ENCODE data around the gene MEMO1.
"Not testable (repeated sequence)": the region's sequence is repeated elsewhere in the genome, so short reads cannot be mapped to it uniquely, and the experiment has no call there.

MEMO1 gene

GRCh38 chr2:31956312-31956711 lies 54.5 kb downstream of the MEMO1 start:
- no peak for DNase-seq

GRCh38 chr2:31953095-31953494 lies 57.7 kb downstream of the MEMO1 start:
- DNase-seq: not testable (repeated sequence)

GRCh38 chr2:31950946-31951562 lies 59.8 kb downstream of the MEMO1 start:
- no peak for DNase-seq

- DNase-seq: no peak
These were observed 62.9 kb downstream of the MEMO1 start for GRCh38 chr2:31947871-31948270.

- no peak for DNase-seq
These were observed 64.0 kb downstream of the MEMO1 start for GRCh38 chr2:31946838-31947237.

GRCh38 chr2:31945572-31945935 lies 65.3 kb downstream of the MEMO1 start:
- DNase-seq: no peak

GRCh38 chr2:31944828-31945571 lies 65.8 kb downstream of the MEMO1 start:
- DNase-seq: no peak

DNA sequence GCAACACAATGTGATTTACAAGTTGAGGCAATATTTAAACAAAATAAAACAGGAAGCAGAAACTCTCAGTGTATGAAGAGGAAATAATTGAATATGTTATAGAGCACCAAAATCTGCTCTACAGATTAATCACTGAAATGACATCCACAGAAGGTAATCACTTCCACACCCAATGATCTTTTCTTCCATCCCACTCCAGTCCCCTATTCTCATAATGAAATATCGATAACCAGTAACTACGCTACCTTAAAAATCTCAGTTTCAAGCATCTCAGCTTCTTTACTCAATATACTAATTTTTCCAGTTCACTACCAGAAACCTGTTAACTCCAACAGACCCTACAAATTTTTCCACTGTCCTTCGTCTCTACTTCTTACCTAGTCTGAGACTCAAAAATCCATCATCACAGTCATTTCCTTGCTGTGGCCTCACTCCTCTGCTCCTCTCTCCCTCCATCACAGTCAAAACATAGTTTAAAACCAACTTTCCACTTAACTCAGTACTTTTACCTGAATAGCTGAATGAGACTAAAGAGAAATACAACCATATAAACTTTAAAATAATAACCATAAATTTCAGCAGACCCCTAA lies 67.1 kb downstream of the MEMO1 start:
- no peak for DNase-seq

DNA sequence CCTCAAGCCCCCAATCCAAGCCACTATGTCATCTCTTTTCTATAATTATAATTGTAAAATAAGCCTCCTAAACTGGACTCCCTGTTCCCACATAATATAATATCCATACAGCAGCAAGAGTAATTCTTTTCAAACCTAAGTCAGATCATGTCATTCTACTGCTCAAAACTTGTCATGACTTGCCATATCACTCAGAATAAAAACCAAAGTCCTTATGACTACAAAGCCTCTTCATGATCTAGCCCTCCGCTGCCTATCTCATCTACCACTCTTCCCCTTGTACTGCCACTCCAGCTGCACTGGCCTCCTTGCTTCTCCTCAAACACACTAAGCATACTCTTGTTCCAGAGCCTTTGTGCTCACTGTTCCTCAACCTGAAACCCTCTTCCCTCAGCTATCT lies 69.9 kb downstream of the MEMO1 start:
- DNase-seq: no peak

DNA sequence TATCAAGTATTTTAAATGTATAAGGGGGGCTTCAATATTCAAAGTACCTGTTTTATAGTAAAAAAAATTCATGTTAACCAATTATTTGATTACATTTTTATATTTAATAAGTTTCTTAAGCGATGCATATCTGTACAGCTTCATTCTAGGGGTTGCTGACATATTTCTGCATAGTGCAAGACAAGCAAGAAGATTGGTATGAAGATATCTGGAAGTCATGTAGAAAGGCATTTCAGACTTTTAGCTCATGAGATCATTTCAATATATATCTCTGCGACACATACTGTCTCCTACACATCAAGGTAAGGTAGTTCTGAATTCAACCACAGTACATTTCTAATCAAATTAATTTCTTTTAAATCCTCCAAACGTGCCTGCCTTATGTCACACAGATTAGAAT lies 73.1 kb downstream of the MEMO1 start:
- no peak for DNase-seq

DNA sequence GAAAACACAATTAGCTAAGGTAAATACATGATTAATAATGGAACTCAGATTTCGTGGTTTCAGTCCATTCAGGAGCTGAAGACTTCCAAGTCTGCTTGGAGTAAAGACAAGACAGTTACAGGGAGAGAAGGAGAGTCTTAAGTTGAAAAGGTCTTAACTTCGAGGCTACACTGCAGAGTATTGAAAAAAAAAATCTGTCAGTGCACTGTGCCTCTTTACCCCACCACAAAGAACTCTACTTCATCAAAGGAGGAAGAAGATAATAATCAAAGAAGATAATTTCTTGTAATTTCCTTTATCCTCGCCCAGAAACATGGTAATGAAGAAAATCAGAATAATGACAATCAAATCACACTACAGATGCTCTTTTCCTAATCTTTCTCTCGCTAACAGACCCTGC lies 75.4 kb downstream of the MEMO1 start:
- DNase-seq: no peak

- peak in 1 of 2 experiments; percentile 20 for DNase-seq
These were observed 77.7 kb downstream of the MEMO1 start for GRCh38 chr2:31933066-31933465.

GRCh38 chr2:31932589-31932988 lies 78.2 kb downstream of the MEMO1 start:
- DNase-seq: no peak

DNA sequence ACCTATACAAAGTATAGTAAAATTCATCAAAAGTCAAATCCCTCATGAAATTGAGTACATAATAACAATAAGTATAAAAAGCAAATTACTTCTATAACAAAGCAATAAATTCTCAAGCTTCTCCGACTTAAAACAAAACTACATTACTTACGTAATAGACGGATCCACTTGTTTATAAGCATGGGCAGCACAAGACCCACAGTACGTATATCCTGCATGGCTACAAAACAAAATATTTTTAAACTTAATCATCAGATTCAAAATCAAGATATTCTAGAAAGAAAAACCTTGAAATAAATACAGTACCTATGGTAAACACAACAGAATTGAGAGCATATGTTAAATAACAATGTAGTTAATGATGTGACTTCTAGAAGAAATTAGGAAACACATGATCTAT lies 78.9 kb downstream of the MEMO1 start:
- no peak for DNase-seq

DNA sequence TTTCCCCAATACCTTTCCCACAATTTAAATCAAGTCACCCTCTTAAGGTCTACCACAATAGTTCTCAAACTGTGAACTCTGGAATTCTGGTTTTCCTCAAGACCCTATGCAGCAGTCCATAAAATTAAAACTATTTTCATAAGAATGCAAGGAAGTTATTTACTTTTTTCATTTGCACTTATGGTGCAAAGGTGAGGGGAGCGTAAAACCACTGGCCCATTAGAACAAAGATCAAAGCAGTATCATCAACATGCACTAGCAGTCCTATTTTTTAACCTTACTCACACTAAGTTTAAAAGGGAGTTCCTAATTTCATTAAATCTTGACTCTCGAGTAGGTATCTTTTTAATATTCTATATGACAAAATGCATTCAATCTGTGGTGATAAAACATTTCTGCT lies 85.3 kb downstream of the MEMO1 start:
- DNase-seq: no peak

DNA sequence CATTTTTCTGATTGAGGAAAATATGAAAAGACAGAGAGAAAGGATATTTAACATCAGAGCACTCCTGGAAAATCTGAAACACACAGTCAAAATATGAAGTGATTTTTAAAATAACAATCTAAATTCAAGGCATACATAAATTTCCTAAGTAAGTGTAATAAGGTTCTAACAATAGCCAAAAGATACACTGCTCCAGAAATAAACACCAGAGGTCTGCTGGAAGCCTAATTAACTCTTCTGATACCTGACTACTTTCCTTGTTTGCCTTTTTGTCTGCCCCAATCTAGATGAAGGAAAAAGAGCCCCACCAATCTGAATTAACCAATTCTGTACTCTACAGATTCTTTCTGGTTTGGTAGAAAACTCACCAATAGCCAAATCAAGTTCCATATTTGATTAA lies 87.1 kb downstream of the MEMO1 start:
- DNase-seq: no peak

- DNase-seq: no peak
These were observed 88.0 kb downstream of the MEMO1 start for GRCh38 chr2:31922542-31923408.

- no peak for DNase-seq
These were observed 89.8 kb downstream of the MEMO1 start for GRCh38 chr2:31920962-31921361.

DNA sequence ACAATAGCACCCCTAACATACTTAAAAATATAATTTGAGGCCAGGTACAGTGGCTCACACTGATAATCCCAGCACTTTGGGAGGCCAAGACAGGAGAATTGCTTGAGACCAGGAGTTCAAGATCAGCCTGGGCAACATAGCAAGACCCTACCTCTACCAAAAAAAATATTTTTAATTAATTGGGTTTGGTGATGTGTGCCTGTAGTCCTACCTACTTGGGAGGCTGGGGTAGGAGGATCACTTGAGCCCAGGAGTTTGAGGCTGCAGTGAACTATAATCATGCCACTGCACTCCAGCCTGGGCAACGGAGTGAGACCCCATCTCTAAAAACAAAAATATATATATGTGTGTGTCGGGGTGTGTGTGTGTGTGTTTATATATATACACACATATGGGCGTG lies 91.3 kb downstream of the MEMO1 start:
- no peak for DNase-seq

DNA sequence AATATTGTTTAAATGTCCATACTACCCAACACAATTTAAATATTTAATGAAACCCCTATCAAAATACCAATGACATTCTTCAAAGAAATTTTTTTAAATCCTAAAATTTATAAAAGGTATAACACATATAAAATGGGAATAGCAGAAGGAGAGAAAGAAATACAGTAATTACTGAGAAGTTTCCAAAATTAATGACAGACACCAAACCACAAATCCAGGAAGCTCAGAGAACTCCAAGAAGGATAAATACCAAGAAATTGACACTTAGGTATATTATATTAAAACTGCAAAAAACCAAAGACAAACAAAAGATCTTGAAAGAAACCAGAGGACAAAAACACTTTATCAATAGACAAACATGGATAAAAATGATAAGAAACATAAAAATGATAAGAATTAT lies 101.1 kb downstream of the MEMO1 start:
- DNase-seq: no peak

GRCh38 chr2:31907491-31907890 lies 103.3 kb downstream of the MEMO1 start:
- not testable (repeated sequence) for DNase-seq

- no peak for DNase-seq
These were observed 107.6 kb downstream of the MEMO1 start for GRCh38 chr2:31903109-31903780.

GRCh38 chr2:31901900-31902299 lies 108.9 kb downstream of the MEMO1 start:
- DNase-seq: no peak

Measured in activated CD4-positive, alpha-beta T cell treated with anti-CD3 and anti-CD28 coated beads, Interleukin-2, amount 50 U/mL, for 48 hours (primary cell).